CD4-positive, alpha-beta T cell treated with Interleukin-4 for 1 hour (primary cell): Measurements from ENCODE around the gene GRM5.

Experiments
- DNase-seq, 2 donors: peaks; one replicate each; pipeline ENCODE4 v3.0.0-alpha.2; 2020 to 2022

GRM5 gene

DNA sequence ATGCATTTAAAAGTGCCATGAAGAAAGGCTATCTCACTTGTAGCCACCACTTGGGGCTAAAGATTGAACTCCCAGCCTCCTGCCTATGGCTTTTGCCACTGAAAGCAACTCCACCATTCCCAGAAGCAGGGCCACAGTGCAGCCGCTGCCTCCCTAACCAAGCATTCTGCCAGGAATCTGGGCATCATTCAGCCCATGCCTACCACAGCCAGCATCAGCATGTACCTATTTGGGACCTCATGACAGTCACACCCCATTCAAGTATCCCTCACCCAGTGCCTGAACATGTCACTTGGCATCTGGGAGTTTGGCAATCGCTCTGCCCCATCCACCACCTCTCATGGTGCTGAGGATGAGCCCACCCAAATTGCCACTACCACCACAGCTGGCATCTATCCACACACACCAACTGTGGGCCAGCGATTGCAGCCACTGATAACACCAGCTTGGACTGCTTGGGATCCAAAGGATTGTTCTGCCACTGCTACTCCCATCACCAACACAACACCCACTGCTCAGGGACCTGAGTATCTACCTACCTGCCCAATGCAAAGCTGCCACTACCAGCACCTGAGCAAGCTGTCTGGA is 234.4 kb downstream of the GRM5 start:
- no peak for DNase-seq

DNA sequence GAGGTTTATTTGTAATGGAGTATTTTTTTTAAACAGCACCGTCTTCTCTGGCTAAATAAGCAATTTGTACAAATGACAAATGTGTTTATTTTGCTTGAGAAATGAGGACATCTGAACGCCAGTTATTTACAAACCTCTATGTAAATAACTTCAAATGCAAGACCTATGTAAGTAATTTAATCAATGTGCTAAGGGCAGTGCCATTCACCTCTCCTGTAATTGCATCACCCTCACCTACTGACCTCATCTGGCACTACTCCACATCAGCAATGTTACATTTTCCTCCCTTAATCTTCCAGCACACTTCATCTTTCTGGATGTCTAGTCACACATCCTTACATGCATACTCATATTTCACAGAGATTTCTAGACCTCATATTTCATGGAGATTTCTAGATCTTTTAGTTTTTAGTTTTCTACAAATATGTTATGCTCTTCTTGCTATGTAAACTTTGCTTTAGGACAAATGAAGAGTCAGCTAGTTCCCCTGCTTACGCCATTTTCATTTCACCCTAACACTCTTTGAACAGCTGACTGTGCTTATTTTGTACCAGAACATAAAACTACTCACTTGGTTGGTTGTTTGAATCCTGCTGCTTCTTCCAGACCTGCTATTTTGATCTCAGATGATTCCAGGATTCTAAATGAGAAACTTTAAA is 238.6 kb downstream of the GRM5 start:
- no peak for DNase-seq

DNA sequence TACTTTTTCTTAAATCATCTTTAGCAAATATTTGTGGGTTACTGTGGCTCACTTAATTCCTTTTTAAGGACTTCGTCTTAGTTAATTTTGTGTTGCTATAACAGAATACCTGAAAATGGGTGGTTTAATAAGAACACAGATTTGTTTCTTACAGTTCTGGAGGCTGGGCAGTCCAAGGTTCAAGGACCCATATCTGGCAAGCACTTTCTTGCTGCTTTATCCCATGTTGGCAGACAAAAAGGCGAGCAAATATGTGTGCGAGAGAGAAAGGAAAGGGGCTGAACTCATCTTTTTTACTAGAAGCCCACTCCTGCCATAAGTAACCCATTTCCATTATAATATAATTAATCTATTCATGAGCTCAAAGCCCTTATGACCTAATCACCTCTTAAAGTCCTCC is 246.2 kb downstream of the GRM5 start:
- DNase-seq = no peak

DNA sequence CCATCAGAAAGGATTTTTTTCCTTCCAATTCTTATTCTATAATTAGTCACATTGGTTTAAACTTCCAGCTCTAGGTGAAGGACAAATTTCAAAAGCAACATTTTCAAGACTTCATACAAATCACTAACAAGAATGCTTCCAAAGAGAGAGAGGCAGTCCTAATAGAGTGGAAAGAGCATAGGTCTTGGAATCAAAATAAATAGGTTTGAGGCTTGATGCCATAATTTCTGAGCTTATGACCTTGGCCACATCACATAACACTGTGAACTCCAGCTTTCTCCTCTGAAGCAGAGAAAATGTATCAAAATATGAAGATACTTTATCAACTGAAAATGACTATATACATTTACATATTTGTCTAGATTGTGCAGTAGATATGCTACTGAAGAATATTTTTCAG is 246.8 kb downstream of the GRM5 start:
- DNase-seq = no peak

DNA sequence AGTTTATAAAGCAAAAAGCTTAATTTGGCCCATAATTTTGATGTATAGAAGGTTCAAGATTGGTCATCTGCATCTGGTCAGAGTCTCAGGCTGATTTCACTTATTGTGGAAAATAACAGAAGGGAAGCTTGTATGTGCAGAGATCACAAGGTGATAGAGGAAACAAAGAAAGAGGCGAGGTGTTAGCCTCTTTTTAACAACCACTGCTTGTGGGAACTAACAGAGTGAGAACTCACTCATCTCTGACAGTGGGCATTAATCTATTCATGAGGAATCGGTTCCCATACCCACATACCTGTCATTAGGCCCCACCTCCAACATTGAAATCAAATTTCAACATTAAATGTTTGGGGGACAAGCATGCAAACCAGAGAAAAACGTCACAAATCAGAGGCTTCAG is 250.3 kb downstream of the GRM5 start:
- DNase-seq = no peak

DNA sequence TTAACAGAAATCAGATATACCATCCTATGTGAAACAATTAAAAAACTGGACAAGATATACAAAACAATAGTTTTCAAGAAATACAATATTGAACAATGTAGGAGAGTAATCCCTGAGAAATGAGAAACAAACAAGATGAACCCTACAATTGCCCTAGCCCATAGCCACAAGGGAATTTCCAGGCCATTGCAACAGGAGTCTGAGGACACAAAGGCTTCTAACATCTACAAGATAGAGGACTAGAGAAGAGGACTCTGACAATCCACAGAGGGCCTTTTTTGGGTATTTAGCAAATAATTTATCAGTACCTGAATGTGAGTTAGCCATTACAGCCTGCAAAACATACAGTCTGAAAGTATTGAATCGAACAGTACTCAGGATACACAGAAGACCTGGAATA is 251.7 kb downstream of the GRM5 start:
- DNase-seq = no peak

DNA sequence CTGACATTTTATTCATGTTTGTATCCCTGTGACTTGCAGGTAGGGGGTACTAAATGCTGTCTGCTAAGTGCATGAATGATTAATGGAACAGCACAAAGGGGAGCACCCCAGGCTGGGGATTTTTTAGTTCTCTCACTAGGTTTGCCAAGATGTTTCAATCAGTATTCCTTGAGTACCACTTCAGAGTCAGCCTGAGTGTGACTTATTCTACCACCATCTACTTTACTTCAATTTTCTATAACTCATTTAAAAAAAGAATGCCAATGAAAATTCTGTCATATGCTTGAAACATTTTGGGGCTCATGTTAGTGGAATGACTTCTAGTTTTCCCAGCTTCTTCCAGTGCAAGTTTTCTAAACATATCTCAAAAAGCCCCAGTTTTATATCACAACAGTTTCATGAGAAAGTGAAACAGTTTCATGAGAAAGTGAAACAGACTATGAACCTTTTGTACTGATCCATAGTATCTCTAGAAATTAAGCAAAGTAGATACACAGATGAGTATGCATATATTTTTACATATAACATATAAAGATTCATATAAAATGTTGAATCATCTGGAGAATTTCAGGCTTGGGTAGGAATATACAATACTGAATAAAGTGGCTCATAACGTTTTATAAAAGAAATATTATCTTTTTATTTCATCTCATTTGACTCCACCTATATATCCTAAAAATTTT is 252.4 kb downstream of the GRM5 start:
- DNase-seq = no peak

DNA sequence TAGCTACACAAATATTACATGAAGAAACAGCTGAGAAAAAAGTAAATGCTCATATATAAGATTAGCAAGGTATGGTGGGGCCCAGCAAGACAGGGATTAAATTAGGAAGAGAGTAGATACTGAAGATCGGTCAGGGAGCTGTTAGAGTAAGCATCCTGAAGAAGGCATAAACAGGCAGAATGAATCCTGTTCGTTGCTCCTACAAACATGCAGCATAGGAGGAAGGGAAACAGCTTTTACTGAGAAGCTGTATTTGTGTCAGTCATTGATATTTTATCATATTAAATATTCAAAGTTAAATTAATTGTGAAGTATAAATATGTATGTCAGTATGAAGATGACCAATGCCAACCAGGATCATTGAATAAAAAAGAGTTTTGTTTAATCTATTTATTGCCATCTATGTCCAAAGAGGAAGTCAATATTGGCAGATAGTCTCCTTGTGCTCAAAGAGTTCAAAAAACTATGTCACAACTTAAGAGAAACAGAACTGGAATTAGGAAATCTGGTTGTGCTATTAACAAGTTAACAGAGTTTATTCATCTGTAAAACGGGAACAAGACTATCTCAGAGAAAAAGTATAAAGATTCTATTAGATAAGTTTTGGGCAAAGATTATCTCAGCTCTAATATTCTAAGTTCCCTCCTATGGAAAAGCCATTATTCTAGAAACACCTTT is 255.2 kb downstream of the GRM5 start:
- DNase-seq = no peak

DNA sequence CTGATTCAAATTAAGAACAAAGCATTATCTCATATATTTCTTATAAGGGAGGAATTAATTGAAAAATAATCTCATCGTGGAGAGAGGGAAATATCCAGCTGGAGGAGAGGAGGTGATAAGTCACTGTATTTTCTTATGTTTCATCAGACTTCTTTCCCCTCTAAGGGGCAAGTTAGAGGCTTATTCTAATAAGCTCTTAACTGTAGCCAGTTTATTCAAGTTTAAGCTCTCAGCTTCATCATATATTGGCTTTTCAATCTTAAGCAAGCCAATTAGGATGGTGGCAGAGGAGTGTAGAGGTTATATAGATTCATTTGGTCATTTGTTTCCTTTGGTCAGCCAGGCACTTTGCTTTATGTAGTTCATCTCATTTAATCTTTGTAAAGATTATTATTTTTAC is 256.7 kb downstream of the GRM5 start:
- no peak for DNase-seq

DNA sequence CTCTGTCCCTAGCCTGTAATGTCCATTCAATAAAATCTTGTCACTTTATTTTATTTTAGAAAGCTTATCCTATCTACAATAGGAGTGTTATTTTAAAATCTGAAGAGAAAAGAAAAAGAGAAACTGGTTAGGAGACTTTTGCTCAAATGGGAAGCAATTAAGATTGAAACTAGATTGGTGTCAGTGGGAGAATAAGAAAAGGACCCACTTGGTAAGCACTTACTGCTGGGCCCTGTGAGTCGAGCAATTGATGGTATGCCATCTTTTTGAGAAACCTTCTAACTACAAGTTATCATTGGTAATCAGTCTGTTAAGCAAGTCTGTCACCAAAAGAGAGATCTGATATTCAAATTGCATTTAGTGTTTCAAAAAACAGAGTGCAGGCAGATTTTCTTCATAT is 258.4 kb downstream of the GRM5 start:
- no peak for DNase-seq

DNA sequence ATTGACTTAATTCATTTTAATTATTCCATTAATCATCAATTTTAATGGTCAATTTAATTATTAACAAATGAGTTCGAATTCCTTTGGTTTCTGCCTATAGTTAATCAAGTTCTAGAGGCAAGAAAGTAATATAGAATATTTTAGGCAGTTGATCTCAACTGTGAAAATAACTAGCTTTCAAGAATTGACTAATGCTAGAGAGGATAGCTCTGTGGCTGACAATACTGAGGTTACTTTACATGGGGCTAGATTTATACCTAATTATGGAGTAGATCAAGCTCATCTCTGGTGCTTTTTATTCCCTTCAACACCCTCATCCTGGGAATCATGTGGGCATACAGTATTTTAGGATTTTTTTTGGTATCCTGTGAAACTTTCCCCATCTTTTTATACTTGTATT is 259.4 kb downstream of the GRM5 start:
- DNase-seq = no peak

DNA sequence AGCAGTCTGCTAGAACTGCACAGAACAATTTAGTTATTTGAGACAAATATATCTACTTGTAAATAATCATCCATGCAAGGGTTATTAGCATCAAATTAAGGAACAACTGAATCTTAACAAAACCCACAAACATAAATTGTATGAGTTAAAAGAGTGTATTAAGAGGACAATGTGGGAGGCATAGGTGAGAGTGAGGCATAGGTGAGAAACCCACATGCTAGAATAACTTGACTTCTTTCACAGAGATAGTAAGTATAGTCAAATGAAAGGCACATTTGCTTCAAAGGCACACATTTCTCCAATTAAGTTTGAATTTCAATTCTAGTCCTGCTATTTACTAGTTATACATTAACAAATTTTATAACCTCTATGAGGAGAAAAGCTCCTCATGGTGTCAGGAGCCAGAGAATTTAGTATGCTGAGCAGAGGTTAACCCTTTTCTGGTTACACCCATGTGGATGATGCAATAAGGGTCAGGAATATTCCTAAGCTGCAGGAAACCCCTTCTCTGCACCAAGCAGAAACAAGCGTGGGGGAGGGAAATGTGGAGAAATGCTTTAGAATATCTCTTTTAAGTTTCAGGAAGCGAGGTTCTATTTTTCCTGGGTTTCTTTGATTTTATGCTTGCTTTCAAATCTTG is 264.2 kb downstream of the GRM5 start:
- no peak for DNase-seq

DNA sequence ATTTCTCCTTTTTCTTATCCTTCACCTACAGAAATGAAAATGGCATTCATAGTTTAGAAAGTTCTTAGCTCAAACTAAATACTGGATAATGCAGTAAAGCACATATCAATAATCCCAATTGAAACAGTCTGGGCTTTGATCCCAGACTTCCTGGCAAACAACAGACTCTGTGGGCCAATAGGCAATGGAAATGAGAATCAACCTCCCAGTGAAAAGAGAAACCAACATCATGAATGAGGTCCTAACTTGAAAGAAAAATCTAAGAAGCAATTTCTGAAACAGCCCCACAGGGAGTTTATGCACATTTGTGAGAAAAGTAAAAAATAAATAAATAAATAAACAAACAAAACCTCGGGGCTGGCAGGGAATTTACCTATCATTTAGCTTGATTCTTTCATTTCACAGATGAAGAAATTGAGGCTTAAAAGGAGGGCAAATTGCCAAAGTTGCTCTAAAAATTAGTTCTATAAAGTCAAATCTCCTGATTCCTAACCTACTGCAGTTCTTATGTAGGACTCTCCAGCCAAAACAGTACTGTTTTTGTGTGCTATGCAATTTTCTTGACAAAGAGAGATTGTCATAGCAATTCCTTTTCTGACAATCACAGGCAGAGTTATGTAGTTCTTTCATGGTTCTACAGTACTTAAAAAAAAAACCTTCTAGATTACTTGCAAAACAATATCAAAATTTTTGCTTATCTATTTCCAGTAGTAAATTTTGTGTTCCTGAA is 265.8 kb downstream of the GRM5 start:
- DNase-seq = no peak

DNA sequence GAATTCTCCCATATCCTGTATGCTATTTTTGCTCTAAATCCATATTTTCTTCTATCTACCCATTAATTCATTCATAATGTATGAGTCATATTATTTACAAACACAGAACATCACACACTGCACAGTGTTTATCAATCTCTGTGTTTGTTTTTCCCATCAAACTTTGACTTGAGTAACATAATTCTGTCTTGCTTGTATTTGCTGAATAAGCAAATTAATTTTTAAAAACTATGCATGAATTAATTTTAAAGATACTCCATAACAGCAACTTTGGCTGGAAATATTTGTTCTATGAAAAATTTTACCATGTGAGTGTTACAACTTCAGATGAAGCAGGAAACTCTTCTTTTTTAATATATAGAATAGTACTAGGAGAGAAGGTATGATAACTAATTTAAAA is 275.6 kb downstream of the GRM5 start:
- DNase-seq = no peak

DNA sequence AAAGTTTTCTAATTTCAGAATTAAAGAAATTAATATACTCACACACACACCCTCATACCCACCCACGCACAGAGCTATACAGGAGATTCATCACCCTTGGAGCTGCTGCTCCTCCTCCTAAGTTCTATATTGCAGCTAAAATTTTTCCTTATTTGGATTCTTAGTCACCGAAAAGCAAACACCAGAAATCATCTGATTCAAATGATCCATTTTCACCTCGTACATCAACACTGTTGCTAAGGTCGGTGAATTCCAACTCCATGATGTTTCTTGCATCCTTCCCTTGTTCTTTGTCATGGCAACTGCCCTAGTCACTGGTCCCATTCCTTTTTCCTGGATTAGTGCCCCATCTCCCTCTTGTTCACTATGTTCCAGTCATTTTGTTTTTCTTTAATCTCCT is 286.2 kb downstream of the GRM5 start:
- DNase-seq = no peak

DNA sequence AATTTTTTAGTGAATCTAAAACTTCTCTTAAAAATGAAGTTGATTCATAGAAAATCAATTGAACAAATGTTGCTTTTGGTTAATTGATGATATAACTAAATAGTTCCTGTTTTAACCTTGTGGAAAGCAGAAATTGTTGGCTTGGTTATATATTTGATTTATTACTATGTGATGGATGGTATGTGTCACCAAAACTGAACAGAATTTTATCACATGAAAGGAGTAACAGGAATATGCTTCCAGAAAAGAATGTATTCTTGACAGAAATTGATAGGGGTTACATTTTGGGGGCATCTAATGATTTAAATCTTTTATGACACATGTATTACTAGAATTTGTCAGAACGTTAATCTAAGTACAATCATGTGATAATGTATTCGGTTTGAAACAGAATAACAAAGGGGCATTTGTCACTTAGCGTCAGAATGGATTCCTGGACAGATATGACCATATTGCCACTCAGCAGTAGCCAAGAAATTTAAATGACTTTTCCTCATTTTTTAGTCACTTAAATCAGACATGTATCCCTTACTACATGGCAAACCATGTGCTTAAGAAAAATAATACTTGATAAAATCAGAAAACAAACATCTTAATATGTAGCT is 295.2 kb downstream of the GRM5 start:
- DNase-seq = no peak

DNA sequence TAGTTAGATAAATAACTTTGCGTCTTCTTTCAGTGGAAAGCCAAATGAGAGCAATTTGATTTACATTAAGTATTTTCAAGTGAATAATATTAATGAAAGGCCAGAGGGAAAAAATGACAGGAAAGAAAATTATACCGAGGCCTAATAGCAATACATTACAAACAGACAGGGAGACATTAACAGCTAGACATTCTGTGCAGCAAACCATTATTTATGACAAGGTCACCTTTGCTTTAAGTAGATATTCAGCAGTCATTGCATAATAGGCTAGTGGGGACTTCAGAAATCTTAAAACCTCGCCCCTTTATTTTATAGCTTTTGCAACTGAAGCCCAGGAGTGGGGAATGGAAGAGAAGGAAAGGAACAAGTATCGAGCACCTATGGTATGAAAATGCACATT is 321.6 kb downstream of the GRM5 start:
- DNase-seq = no peak

DNA sequence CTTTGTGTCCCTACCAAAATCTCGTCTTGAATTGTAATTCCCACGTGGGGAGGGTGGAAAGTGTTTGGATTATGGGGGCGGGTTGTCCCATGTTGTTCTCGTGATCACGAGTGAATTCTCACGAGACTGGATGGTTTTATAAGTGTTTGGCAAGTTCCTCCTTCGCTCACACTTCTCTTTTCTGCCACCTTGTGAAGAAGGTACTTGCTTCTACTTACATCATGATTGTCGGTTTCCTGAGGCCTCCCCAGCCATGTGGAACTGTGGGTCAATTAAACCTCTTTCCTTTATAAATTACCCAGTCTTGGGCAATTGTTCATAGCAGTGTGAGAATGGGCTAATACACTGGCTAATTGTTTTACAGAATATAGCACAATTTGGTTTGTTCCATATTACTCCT is 326.3 kb downstream of the GRM5 start:
- no peak for DNase-seq

DNA sequence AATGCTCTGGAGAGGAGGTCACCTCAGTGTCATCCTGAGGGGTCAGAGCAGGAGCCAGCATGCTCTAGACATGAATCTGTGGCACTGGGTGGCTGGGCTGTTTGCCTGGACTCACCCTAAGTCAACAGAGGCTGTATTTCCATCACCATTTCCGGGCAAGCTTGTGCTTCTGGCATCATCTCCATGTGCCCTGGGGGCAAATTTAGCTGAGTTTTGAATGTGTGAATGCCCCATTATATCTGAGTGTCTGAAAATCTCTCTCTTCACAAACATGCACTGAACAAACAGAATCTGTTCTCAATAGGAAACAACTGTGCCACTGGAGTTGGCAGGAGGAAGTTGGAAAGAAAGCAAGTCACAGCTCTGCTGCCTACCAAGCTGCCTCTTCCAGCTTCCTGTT is 356.2 kb downstream of the GRM5 start:
- DNase-seq = no peak

DNA sequence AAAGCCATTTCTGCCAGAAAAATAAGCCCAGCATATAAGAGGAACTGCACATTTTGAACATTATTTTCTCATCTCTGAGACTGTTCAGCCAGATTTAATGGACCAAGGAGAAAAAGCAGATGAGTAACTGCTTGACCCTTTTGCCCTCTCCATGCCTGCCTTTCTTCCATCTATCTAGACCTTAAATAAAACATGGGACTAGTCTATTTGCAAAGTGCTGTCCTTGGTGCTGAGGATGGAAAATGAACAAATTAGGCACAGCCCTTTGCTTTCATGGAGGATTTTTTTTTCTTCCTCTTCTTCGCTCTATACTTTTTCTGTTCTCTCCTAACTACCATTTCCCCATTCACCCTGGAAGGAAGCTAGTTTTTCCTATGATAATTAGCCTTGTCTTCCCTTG is 361.3 kb downstream of the GRM5 start:
- no peak for DNase-seq

DNA sequence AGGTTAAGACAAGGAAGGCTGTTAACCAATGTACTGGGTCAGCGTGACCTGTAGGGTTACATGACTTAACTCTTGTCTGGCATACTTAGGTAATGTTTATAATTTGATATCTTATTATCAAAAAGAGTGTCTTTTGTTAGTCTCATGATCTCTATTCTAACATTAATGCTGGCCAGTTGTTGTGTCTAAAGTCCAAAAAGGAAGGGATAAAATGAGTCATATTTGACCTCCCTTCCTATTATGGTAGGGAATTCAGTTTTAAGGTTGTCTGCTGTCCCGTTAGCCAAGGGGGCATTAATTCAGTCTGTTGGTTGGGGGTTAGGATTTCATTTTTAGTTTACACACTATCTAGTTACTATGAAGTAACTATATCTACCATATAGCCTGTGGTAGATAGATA is 364.0 kb downstream of the GRM5 start:
- no peak for DNase-seq

DNA sequence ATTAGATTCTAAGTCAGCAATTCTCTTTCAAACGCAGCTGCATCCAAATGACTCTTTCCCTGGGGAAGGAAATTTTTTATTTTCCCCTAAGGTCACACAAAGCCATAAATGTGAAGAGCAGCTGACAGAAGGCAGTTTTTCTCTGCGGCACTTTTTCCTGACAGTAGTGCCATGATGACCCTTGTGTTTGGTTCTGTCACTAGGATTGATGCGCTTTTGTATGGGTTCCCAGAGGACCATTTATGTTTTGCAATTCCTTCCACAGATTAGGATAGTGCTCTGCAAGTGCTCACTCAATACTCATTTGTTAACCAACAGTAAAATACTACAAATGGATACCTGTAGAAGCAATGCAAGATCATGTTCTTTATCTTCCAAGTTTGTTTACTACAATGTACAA is 368.6 kb downstream of the GRM5 start:
- no peak for DNase-seq
